HepG2 (cell line): ENCODE measurements around the gene IL1B. TPM values are rescaled to one million over a fixed set of nuclear protein-coding genes. Genes with fewer than 3 reads are reported as not detected.

Source experiments
- CHD2 ChIP-seq: IDR thresholded peaks from 2 replicates; pipeline ENCODE4 v1.6.1; 2011; ENCODE audit warnings: low read depth, low read length, improper control_type of control experiment
- KAT7 ChIP-seq: IDR thresholded peaks from 2 replicates; pipeline ENCODE4 v1.6.1; 2018; ENCODE audit warnings: borderline replicate concordance, missing compliant biosample characterization
- LCORL ChIP-seq, 2 experiments: fragments of 450-650 bp in 1 of 2; sonication (generic) in 1 of 2; formaldehyde crosslinking in 1 of 2; IDR thresholded peaks; 2 replicates each; pipeline versions ENCODE4 v1.5.0 to v1.6.1; 2017 to 2020; ENCODE audit warnings: antibody characterized with exemption in 1 of 2, missing genetic modification reagents in 1 of 2
- TARDBP ChIP-seq: sonication (generic); formaldehyde crosslinking; IDR thresholded peaks from 2 replicates; pipeline ENCODE4 v1.8.0; 2022; ENCODE audit warnings: mild to moderate bottlenecking, missing genetic modification reagents
- ZNF432 ChIP-seq: sonication (generic); formaldehyde crosslinking; IDR thresholded peaks from 2 replicates; pipeline ENCODE4 v1.5.0; 2020; ENCODE audit warnings: missing genetic modification reagents, mild to moderate bottlenecking, borderline replicate concordance
- ZNF558 ChIP-seq: sonication (generic); formaldehyde crosslinking; IDR thresholded peaks from 2 replicates; pipeline ENCODE4 v1.9.0; 2022; ENCODE audit warnings: mild to moderate bottlenecking, missing genetic modification reagents, borderline replicate concordance
- ZNF577 ChIP-seq: sonication (generic); formaldehyde crosslinking; IDR thresholded peaks from 2 replicates; pipeline ENCODE4 v1.4.0; 2020; ENCODE audit warnings: mild to moderate bottlenecking, low read depth, missing genetic modification reagents, borderline replicate concordance
- ZNF766 ChIP-seq: sonication (generic); formaldehyde crosslinking; IDR thresholded peaks from 2 replicates; pipeline ENCODE4 v1.5.0; 2020; ENCODE audit warnings: missing genetic modification reagents, borderline replicate concordance
- ZNF770 ChIP-seq: sonication (generic); formaldehyde crosslinking; IDR thresholded peaks from 2 replicates; pipeline ENCODE4 v1.5.0; 2020; ENCODE audit warnings: mild to moderate bottlenecking, missing genetic modification reagents
- ZNF841 ChIP-seq: sonication (generic); formaldehyde crosslinking; IDR thresholded peaks from 2 replicates; pipeline ENCODE4 v1.8.1; 2023; ENCODE audit warnings: missing genetic modification reagents, borderline replicate concordance
- ZSCAN12 ChIP-seq: sonication (generic); formaldehyde crosslinking; IDR thresholded peaks from 2 replicates; pipeline ENCODE4 v1.9.0; 2021; ENCODE audit warnings: mild to moderate bottlenecking, missing genetic modification reagents
- polyA plus RNA-seq, 8 experiments: library from polyadenylated mRNA; depleted of rRNA in 3 of 8; stranded (reverse) in 7 of 8; unstranded in 1 of 8; fragments of >200 nt; fragmentation: Illumina TruSeq in 4 of 8; extraction: Trizol in 4 of 8; gene quantifications; 2 replicates each; pipeline versions ENCODE4 v1.2.1 to v1.2.3, GENCODE V29; 2011 to 2016; ENCODE audit warnings: low read depth in 4 of 8, missing spikeins in 1 of 8, mixed read lengths in 1 of 8; ENCODE audit not compliant: insufficient read depth in 1 of 8
- total RNA-seq, 5 experiments: library from RNA; depleted of rRNA; stranded (reverse); fragments of >200 nt; fragmentation: Illumina TruSeq; extraction: Trizol; gene quantifications; 2 replicates each; pipeline ENCODE4 v1.2.3, GENCODE V29; 2016; ENCODE audit warnings: low read depth in 1 of 5
- TF ChIP-seq, protein P1 (sequence below): sonication (generic); formaldehyde crosslinking; IDR thresholded peaks from 2 replicates; pipeline ENCODE4 v1.5.0; 2020; ENCODE audit warnings: mild to moderate bottlenecking, missing genetic modification reagents, borderline replicate concordance
- TF ChIP-seq, protein P2 (sequence below): sonication (generic); formaldehyde crosslinking; IDR thresholded peaks from 2 replicates; pipeline ENCODE4 v1.4.0; 2020; ENCODE audit warnings: missing genetic modification reagents
- TF ChIP-seq, protein P3 (sequence below): sonication (generic); formaldehyde crosslinking; IDR thresholded peaks from 2 replicates; pipeline ENCODE4 v1.4.0; 2020; ENCODE audit warnings: mild to moderate bottlenecking, missing genetic modification reagents

Gene IL1B
- total and polyA plus RNA-seq, 2 of the 13 experiments (the other 11 are each of a cell fraction or from before 2014, with no cell fraction given) = 0.18 TPM; not detected in 1

DNA sequence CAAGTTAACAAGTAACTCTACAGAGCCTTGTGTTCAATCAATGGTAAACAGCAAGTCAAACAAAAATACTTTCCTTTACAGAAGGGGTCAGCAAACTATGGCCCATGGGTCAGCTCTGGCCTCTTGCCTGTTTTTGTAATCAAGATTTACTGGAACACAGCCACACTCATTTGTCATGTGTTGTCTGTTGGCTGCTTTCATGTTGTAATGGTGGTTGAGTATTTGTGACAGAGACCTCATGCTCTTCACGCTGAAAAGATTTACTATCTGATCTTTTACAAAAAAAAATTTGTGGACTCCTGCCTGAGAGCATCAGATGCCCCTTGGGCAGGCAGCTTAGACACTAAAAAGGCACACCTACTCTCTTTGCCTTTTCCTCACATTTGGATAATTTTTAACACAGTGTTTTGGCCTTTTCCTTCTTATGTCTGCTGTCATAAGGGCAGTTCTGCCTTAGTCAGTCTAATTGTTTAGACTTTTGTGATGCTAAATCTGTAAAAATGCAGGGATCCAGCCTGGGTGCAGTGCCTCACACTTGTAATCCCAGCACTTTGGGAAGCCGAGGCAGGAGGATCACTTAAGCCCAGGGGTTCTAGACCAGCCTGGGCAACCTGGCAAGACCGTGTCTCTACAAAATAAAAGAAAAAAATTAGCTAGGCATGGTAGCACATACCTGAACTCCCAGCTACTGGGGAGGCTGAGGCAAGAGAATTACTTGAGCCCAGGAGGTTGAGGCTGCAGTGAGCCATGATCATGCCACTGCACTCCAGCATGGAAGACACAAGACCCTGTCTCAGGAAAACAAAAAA is 18.3 kb downstream of the IL1B start (continued):
- TF ChIP-seq CHD2 (no peak), ZNF432 (no peak), ZNF770 (CRISPR knock-in tag) (peak; percentile 53), ZNF558 (0 out of 2 replicates have a peak, but pooled peaks have one; percentile 55), KAT7 (CRISPR knock-in tag) (peak; percentile 85), LCORL (IDR thresholded peaks at IDR 0.05) (peak; percentile 39), LCORL (CRISPR knock-in tag; IDR thresholded peaks at IDR 0.05) (peak; percentile 98), ZSCAN12 (CRISPR knock-in tag) (peak; percentile 74; the same call in 1 of the 2 replicates), ZNF577 (no peak), ZNF766 (no peak), TARDBP (CRISPR knock-in tag) (peak; percentile 92), ZNF841 (CRISPR knock-in tag) (no peak)
- TF ChIP-seq, protein P1, sequence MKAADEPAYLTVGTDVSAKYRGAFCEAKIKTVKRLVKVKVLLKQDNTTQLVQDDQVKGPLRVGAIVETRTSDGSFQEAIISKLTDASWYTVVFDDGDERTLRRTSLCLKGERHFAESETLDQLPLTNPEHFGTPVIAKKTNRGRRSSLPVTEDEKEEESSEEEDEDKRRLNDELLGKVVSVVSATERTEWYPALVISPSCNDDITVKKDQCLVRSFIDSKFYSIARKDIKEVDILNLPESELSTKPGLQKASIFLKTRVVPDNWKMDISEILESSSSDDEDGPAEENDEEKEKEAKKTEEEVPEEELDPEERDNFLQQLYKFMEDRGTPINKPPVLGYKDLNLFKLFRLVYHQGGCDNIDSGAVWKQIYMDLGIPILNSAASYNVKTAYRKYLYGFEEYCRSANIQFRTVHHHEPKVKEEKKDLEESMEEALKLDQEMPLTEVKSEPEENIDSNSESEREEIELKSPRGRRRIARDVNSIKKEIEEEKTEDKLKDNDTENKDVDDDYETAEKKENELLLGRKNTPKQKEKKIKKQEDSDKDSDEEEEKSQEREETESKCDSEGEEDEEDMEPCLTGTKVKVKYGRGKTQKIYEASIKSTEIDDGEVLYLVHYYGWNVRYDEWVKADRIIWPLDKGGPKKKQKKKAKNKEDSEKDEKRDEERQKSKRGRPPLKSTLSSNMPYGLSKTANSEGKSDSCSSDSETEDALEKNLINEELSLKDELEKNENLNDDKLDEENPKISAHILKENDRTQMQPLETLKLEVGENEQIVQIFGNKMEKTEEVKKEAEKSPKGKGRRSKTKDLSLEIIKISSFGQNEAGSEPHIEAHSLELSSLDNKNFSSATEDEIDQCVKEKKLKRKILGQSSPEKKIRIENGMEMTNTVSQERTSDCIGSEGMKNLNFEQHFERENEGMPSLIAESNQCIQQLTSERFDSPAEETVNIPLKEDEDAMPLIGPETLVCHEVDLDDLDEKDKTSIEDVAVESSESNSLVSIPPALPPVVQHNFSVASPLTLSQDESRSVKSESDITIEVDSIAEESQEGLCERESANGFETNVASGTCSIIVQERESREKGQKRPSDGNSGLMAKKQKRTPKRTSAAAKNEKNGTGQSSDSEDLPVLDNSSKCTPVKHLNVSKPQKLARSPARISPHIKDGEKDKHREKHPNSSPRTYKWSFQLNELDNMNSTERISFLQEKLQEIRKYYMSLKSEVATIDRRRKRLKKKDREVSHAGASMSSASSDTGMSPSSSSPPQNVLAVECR (CRISPR knock-in tag) = peak; percentile 71; the same call in 1 of the 2 replicates
- TF ChIP-seq, protein P2, sequence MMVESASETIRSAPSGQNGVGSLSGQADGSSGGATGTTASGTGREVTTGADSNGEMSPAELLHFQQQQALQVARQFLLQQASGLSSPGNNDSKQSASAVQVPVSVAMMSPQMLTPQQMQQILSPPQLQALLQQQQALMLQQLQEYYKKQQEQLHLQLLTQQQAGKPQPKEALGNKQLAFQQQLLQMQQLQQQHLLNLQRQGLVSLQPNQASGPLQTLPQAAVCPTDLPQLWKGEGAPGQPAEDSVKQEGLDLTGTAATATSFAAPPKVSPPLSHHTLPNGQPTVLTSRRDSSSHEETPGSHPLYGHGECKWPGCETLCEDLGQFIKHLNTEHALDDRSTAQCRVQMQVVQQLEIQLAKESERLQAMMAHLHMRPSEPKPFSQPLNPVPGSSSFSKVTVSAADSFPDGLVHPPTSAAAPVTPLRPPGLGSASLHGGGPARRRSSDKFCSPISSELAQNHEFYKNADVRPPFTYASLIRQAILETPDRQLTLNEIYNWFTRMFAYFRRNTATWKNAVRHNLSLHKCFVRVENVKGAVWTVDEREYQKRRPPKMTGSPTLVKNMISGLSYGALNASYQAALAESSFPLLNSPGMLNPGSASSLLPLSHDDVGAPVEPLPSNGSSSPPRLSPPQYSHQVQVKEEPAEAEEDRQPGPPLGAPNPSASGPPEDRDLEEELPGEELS (CRISPR knock-in tag) = peak; percentile 100
- TF ChIP-seq, protein P3, sequence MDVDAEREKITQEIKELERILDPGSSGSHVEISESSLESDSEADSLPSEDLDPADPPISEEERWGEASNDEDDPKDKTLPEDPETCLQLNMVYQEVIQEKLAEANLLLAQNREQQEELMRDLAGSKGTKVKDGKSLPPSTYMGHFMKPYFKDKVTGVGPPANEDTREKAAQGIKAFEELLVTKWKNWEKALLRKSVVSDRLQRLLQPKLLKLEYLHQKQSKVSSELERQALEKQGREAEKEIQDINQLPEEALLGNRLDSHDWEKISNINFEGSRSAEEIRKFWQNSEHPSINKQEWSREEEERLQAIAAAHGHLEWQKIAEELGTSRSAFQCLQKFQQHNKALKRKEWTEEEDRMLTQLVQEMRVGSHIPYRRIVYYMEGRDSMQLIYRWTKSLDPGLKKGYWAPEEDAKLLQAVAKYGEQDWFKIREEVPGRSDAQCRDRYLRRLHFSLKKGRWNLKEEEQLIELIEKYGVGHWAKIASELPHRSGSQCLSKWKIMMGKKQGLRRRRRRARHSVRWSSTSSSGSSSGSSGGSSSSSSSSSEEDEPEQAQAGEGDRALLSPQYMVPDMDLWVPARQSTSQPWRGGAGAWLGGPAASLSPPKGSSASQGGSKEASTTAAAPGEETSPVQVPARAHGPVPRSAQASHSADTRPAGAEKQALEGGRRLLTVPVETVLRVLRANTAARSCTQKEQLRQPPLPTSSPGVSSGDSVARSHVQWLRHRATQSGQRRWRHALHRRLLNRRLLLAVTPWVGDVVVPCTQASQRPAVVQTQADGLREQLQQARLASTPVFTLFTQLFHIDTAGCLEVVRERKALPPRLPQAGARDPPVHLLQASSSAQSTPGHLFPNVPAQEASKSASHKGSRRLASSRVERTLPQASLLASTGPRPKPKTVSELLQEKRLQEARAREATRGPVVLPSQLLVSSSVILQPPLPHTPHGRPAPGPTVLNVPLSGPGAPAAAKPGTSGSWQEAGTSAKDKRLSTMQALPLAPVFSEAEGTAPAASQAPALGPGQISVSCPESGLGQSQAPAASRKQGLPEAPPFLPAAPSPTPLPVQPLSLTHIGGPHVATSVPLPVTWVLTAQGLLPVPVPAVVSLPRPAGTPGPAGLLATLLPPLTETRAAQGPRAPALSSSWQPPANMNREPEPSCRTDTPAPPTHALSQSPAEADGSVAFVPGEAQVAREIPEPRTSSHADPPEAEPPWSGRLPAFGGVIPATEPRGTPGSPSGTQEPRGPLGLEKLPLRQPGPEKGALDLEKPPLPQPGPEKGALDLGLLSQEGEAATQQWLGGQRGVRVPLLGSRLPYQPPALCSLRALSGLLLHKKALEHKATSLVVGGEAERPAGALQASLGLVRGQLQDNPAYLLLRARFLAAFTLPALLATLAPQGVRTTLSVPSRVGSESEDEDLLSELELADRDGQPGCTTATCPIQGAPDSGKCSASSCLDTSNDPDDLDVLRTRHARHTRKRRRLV (CRISPR knock-in tag) = peak; percentile 73; the same call in 1 of the 2 replicates
